Large intestine (tissue), 1 donor: ENCODE results near the gene CEP78. TPM values are rescaled to one million over a fixed set of nuclear protein-coding genes. Genes with fewer than 3 reads are reported as not detected.

ENCODE experiments used
- polyA plus RNA-seq: library from polyadenylated mRNA; unstranded; fragments of 120-200 nt; gene quantifications from one replicate; pipeline ENCODE4 v1.2.1, GENCODE V29; 2013

The CEP78 gene
- polyA plus RNA-seq, 1 donor, result 16.4 TPM

Other genes starting within 250 kb of the CEP78 start
- 34.0 TPM for gene GNAQ, start 204.3 kb upstream of the CEP78 start, polyA plus RNA-seq
- 4.9 TPM for gene PSAT1, start 61.0 kb downstream of the CEP78 start, polyA plus RNA-seq